Measurements from ENCODE around the gene MAP4K5.
"Not testable (repeated sequence)": the region's sequence is repeated elsewhere in the genome, so short reads cannot be mapped to it uniquely, and the experiment has no call there.

Gene MAP4K5

GRCh38 chr14:50532502-50533240 lies at the start of gene MAP4K5:
Gene MAP4K5, minus strand, starts transcription at chr14:50532569. Its CDS starts 520 bp downstream, at chr14:50532049.
- DNase-seq: peak; percentile 97

GRCh38 chr14:50578433-50578832 lies 46.1 kb upstream of the MAP4K5 start:
- DNase-seq: no peak

GRCh38 chr14:50577982-50578381 lies 45.6 kb upstream of the MAP4K5 start:
- DNase-seq: no peak

GRCh38 chr14:50575769-50576168 lies 43.4 kb upstream of the MAP4K5 start:
- DNase-seq: no peak

GRCh38 chr14:50573862-50574261 lies 41.5 kb upstream of the MAP4K5 start:
- peak; percentile 62 for DNase-seq

- no peak for DNase-seq
Observed at GRCh38 chr14:50569714-50570274, 37.4 kb upstream of the MAP4K5 start.

GRCh38 chr14:50562841-50563240 lies 30.5 kb upstream of the MAP4K5 start:
- DNase-seq: no peak

GRCh38 chr14:50560931-50561285 lies 28.5 kb upstream of the MAP4K5 start:
- peak; percentile 93 for DNase-seq

GRCh38 chr14:50559990-50560930 lies 27.9 kb upstream of the MAP4K5 start, which contains the start of gene ATL1:
Gene ATL1, plus strand, starts transcription at chr14:50560145. Its CDS starts 121 bp downstream, at chr14:50560266.
- peak; percentile 92 for DNase-seq

- not testable (repeated sequence) for DNase-seq
Observed at GRCh38 chr14:50552796-50553195, 20.4 kb upstream of the MAP4K5 start.

- DNase-seq: no peak
Observed at GRCh38 chr14:50551877-50552276, 19.5 kb upstream of the MAP4K5 start.

- DNase-seq: no peak
Observed at GRCh38 chr14:50550294-50550693, 17.9 kb upstream of the MAP4K5 start.

GRCh38 chr14:50545618-50546017 lies 13.2 kb upstream of the MAP4K5 start:
- peak; percentile 79 for DNase-seq

GRCh38 chr14:50544911-50545310 lies 12.5 kb upstream of the MAP4K5 start:
- DNase-seq: peak; percentile 21

- DNase-seq: peak; percentile 82
Observed at GRCh38 chr14:50542941-50543418, 10.6 kb upstream of the MAP4K5 start.

- no peak for DNase-seq
Observed at GRCh38 chr14:50541159-50541567, 8.8 kb upstream of the MAP4K5 start.

GRCh38 chr14:50539051-50539450 lies 6.7 kb upstream of the MAP4K5 start:
- DNase-seq: no peak

GRCh38 chr14:50538034-50538433 lies 5.7 kb upstream of the MAP4K5 start:
- DNase-seq: not testable (repeated sequence)

- DNase-seq: no peak
Observed at GRCh38 chr14:50534997-50535396, 2.6 kb upstream of the MAP4K5 start.

- DNase-seq: no peak
Observed at GRCh38 chr14:50534416-50534815, 2.0 kb upstream of the MAP4K5 start.

- DNase-seq: no peak
Observed at GRCh38 chr14:50533806-50534205, 1.4 kb upstream of the MAP4K5 start.

- DNase-seq: no peak
Observed at GRCh38 chr14:50533241-50533705, 904 bp upstream of the MAP4K5 start.
